Loucy (cell line): Measurements from ENCODE around the gene KIF13A.

Experiments used
- H2AFZ ChIP-seq: fragments of 200-600 bp; sonication (generic); 2 replicates; pipeline ENCODE4 v1.6.0; 2016; ENCODE audit warnings: antibody characterized with exemption, mild to moderate bottlenecking, low read length, moderate library complexity
- H3F3A ChIP-seq: fragments of 200-600 bp; 2 replicates; pipeline ENCODE4 v1.6.0; 2016; ENCODE audit warnings: antibody characterized with exemption, low read depth, mild to moderate bottlenecking
- H3K27me3 ChIP-seq: fragments of 200-600 bp; sonication (generic); 2 replicates; pipeline ENCODE4 v1.6.1; 2014; ENCODE audit warnings: low read length, mild to moderate bottlenecking; ENCODE audit not compliant: insufficient read depth, poor library complexity, severe bottlenecking
- H3K36me3 ChIP-seq: fragments of 200-600 bp; sonication (generic); 2 replicates; pipeline ENCODE4 v1.6.1; 2016; ENCODE audit warnings: low read length; ENCODE audit not compliant: insufficient read depth
- H3K4me1 ChIP-seq: fragments of 200-600 bp; sonication (generic); 2 replicates; pipeline ENCODE4 v1.5.1; 2014; ENCODE audit warnings: low read length, mild to moderate bottlenecking; ENCODE audit not compliant: insufficient read depth, poor library complexity, severe bottlenecking
- H3K4me2 ChIP-seq: fragments of 200-600 bp; sonication (generic); 2 replicates; pipeline ENCODE4 v1.6.0; 2014; ENCODE audit warnings: antibody characterized with exemption, low read length, low read depth, mild to moderate bottlenecking; ENCODE audit not compliant: poor library complexity, severe bottlenecking
- H3K4me3 ChIP-seq: fragments of 200-600 bp; sonication (generic); 2 replicates; pipeline ENCODE4 v1.5.1; 2014; ENCODE audit warnings: low read length, mild to moderate bottlenecking, mixed read lengths; ENCODE audit not compliant: poor library complexity, severe bottlenecking
- H3K79me2 ChIP-seq: fragments of 200-600 bp; sonication (generic); 2 replicates; pipeline ENCODE4 v1.6.1; 2014; ENCODE audit warnings: low read length; ENCODE audit not compliant: insufficient read depth
- H3K9ac ChIP-seq: fragments of 200-600 bp; sonication (generic); 2 replicates; pipeline ENCODE4 v1.6.0; 2014; ENCODE audit warnings: mild to moderate bottlenecking, low read depth, low read length, moderate library complexity; ENCODE audit not compliant: poor library complexity, severe bottlenecking
- H3K9me2 ChIP-seq: fragments of 200-600 bp; sonication (generic); replicated peaks from 2 replicates; pipeline ENCODE4 v1.6.1; 2016; ENCODE audit warnings: low read depth, low read length, mixed read lengths
- H3K9me3 ChIP-seq: fragments of 200-600 bp; sonication (generic); 2 replicates; pipeline ENCODE4 v1.6.1; 2014; ENCODE audit warnings: mild to moderate bottlenecking, antibody characterized with exemption, low read length, low read depth; ENCODE audit not compliant: insufficient read depth
- H4K20me1 ChIP-seq: fragments of 200-600 bp; sonication (generic); 2 replicates; pipeline ENCODE4 v1.6.0; 2014; ENCODE audit warnings: antibody characterized with exemption, low read length, mild to moderate bottlenecking; ENCODE audit not compliant: insufficient read depth, poor library complexity, severe bottlenecking
- EZH2phosphoT487 ChIP-seq: fragments of 200-600 bp; IDR thresholded peaks from 2 replicates; pipeline ENCODE4 v1.6.1; 2018; ENCODE audit warnings: antibody characterized with exemption, mild to moderate bottlenecking, moderate library complexity, borderline replicate concordance
- TF ChIP-seq, protein P1 (sequence below): fragments of 200-600 bp; sonication (generic); conservative IDR thresholded peaks from 2 replicates; pipeline ENCODE4 v1.5.1; 2014; ENCODE audit warnings: mild to moderate bottlenecking, antibody characterized with exemption, low read length

KIF13A gene

GRCh38 chr6:17869010-17869752, 118.3 kb downstream of the KIF13A start:
- Histone ChIP-seq H2AFZ (no peak overlapping the region), H3K9ac (no peak overlapping the region), H3K4me1 (no peaks in the 10 kb centered on the region), H3K9me2 (no peaks in the 10 kb centered on the region), H4K20me1 (no peaks in the 10 kb centered on the region), H3K27me3 (no peaks in the 10 kb centered on the region), H3K36me3 (no peaks in the 10 kb centered on the region), H3K79me2 (no peaks in the 10 kb centered on the region), H3K4me2 (no peak overlapping the region), H3K9me3 (no peaks in the 10 kb centered on the region), H3K4me3 (no peak overlapping the region), H3F3A (no peaks in the 10 kb centered on the region)
- TF ChIP-seq, protein P1, sequence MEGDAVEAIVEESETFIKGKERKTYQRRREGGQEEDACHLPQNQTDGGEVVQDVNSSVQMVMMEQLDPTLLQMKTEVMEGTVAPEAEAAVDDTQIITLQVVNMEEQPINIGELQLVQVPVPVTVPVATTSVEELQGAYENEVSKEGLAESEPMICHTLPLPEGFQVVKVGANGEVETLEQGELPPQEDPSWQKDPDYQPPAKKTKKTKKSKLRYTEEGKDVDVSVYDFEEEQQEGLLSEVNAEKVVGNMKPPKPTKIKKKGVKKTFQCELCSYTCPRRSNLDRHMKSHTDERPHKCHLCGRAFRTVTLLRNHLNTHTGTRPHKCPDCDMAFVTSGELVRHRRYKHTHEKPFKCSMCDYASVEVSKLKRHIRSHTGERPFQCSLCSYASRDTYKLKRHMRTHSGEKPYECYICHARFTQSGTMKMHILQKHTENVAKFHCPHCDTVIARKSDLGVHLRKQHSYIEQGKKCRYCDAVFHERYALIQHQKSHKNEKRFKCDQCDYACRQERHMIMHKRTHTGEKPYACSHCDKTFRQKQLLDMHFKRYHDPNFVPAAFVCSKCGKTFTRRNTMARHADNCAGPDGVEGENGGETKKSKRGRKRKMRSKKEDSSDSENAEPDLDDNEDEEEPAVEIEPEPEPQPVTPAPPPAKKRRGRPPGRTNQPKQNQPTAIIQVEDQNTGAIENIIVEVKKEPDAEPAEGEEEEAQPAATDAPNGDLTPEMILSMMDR, result no peak
- no peak for TF ChIP-seq EZH2phosphoT487

DNA sequence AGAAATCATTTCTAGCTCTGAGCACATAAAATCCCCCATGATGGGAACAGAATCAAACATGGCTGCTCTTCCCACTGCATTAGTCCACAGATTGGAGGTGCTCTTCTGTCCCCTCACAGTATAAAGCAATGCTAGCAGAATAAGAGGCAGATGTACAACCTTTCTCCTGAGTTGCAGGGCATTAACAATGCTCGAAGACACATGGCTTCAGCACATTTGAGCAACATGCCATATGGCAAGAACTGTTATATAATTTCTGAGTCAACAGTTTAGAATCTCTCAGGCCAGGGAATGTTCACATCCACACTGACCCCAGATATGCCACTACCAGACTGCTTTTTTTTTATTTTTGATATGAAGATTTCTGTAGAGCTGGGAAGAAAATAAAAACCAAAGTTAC, 119.6 kb downstream of the KIF13A start:
- no peaks in the 10 kb centered on the region for H3K27me3 ChIP-seq
- H3K79me2 ChIP-seq, result no peaks in the 10 kb centered on the region
- no peak overlapping the region for H3K4me2 ChIP-seq
- no peaks in the 10 kb centered on the region for H3K9me2 ChIP-seq
- H3F3A ChIP-seq, result no peaks in the 10 kb centered on the region
- TF ChIP-seq, protein P1, result no peak
- no peak for TF ChIP-seq EZH2phosphoT487
- no peak overlapping the region for H3K9ac ChIP-seq
- no peaks in the 10 kb centered on the region for H4K20me1 ChIP-seq
- H3K4me3 ChIP-seq, result no peak overlapping the region
- no peaks in the 10 kb centered on the region for H3K9me3 ChIP-seq
- no peak overlapping the region for H2AFZ ChIP-seq
- no peaks in the 10 kb centered on the region for H3K36me3 ChIP-seq
- H3K4me1 ChIP-seq, result no peaks in the 10 kb centered on the region

- Histone ChIP-seq H3K4me3 (no peak overlapping the region), H4K20me1 (no peaks in the 10 kb centered on the region), H3K4me2 (no peak overlapping the region), H3K79me2 (no peaks in the 10 kb centered on the region), H3K9me2 (no peaks in the 10 kb centered on the region), H3K27me3 (no peaks in the 10 kb centered on the region), H3F3A (no peaks in the 10 kb centered on the region), H2AFZ (no peak overlapping the region), H3K4me1 (no peaks in the 10 kb centered on the region), H3K36me3 (no peaks in the 10 kb centered on the region), H3K9ac (no peak overlapping the region), H3K9me3 (no peaks in the 10 kb centered on the region)
- TF ChIP-seq EZH2phosphoT487, result no peak
- TF ChIP-seq, protein P1, result no peak
Measured at GRCh38 chr6:17866876-17867444, 120.5 kb downstream of the KIF13A start.
